C1 segment of cervical spinal cord (tissue), 14 donors: ENCODE data around the gene MGAT4C.

Experiments used
- DNase-seq, 14 donors: peaks; one replicate each; lab custom pipeline; 2025; lab: John Stamatoyannopoulos, UW

The MGAT4C gene

GRCh38 chr12:85979641-85980040, 276.6 kb downstream of the MGAT4C start:
- no peak for DNase-seq

GRCh38 chr12:85975716-85976115, 280.5 kb downstream of the MGAT4C start:
- DNase-seq, result no peak

- no peak for DNase-seq
Measured at GRCh38 chr12:85971800-85972199, 284.4 kb downstream of the MGAT4C start.

DNA sequence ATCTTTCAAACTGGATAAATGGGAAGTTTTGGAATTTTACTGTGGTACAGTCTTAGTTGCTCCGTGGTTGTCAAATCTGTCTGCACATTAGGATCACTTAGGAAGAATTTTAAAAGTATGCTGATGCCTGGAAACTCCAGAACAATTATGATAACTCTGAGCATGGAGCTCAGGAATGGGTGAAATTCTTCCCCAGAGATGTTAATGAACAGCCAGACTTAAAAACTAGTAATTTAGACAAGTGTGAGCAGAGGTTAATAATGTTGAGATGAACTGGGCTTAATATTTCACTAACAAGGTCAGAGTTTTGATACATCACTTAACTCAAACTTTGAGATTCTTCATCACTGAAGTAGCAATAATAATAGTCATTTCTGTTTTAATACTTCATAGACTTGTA, 287.6 kb downstream of the MGAT4C start:
- no peak for DNase-seq

- DNase-seq, result no peak
Measured at GRCh38 chr12:85963326-85963725, 292.9 kb downstream of the MGAT4C start.

DNA sequence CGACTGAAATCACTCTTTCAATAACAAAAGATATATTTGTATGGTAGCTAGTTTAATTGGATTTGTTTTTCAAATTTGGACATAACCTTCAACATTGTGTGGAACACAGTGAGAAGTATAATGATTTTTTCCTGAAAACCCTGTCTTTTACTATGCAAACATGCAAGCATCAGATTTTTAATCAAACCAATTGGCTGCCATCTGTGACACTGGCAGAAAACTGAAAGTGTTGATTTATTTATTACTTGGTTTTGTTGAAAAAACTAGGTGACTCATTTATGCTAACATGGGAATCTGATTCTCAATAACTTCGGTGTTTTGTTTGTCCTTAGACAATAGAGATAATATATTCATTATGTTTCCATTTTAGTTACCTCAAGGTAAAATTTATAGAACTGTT, 300.1 kb downstream of the MGAT4C start:
- no peak for DNase-seq

- DNase-seq, result no peak
Measured at GRCh38 chr12:85955127-85955526, 301.1 kb downstream of the MGAT4C start.

GRCh38 chr12:85951823-85952222, 304.4 kb downstream of the MGAT4C start:
- no peak for DNase-seq

DNA sequence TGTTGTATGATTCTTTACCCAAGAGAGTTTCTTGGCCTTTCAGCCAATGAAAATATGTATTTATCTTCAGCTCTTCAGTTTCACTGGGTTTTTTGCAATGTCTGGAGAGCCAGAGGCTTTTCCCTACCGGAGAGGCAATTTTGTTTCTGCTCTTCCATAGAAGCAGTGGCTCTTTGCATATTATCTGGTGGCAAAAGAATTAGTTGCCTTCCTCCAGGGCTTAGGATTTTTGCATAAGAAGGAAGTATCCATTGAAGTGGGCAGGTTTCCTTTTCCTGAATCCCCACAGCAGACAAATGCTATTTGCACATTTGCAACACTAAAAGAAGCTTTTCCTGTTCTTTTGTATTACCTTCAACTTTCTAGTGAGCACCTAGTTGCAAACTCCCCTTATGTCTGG, 306.9 kb downstream of the MGAT4C start:
- no peak for DNase-seq

DNA sequence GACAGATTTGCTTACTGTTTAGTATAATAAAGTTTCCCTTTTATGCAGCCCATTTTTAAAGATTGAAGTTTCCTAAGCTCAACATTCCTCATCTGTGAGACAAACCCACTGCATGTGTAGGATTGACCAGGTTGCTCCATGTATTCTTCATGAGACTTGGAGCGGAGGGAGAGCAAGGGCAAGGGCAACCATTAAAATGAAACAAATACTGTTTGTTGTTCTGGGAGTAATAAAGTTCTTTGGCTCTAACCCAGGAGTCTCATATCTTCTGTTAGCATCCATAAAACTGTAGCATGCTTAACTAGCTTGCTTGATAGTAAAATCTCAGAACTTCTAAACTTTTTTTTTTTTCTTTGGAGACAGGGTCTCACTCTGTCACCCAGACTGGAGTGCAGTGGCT, 307.9 kb downstream of the MGAT4C start:
- no peak for DNase-seq

GRCh38 chr12:85947286-85947685, 308.9 kb downstream of the MGAT4C start:
- no peak for DNase-seq

- DNase-seq, result no peak
Measured at GRCh38 chr12:85946375-85946774, 309.8 kb downstream of the MGAT4C start.

DNA sequence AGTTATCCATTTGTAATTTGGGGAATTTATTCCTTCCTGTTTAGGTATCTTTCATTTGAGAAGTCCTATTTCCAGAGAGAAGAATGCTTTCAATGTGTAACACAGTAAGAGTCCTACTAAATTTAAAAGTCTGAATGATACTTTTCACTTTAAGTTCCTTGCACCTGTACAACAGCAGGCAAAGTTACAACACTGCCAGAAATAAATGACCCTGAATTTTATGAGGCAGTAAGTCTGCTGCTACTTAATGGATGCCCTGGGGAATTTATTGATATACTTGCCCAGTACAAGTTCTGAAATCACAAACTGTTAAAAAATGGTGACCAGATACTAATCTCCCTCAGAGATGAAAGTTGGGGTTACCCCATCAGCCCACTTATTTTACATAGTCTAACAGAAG, 329.0 kb downstream of the MGAT4C start:
- no peak for DNase-seq

DNA sequence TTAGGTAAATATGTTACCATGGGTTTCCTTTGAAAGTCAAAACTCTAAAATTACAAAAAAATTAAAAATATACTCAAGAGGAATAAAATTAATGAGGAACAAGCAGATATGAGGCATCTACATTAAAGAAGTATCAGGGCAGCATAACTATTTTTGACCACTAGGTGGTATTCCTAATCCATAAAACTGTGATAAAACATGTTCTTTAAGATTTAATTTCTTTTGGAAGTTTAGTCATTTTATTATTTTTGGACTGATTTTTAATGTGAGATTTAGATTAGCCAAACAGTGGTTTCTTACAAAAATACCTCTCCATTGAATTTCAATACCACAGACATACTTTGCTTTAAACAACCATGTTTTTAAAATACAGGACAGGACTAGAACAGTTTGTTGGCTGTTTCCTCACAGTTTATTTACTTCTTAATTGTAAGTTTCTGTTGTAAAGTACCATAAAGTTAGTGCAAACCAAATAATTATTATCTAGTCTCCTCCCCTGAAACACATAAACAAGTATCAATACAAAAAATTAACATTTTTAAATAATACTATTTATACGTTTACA, 332.3 kb downstream of the MGAT4C start:
- no peak for DNase-seq

DNA sequence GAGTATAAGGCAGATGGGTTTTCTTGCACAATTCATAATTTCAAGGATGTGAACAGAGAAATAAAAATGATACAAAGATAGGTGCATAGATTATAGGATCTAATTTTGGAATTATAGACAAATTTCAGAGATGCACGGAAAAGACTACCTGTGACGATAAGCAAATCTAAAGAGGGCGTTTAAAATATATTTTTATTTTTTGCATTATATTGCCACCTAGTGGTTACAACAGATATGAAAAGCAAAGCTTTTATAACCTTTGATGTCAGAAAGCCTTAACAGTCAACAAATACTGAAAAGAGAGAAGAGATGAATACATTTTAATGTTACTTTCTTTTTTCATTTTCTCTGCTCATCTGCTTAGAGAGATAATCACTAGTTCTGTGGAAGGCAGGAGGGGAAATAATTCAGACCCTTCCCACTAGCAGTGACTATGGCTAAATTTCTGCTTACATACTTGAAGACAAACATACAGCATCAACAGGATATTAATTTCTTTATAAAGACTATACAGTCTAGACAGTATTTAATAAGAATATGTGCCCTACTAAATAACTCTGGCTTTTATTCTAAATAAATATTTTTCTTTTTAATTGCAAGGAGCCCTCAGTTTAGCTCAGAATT, 335.8 kb downstream of the MGAT4C start:
- DNase-seq, result no peak
